HEK293T (cell line): Measurements from ENCODE around the gene APP.
"Not testable (repeated sequence)": the region's sequence is repeated elsewhere in the genome, so short reads cannot be mapped to it uniquely, and the experiment has no call there.

Source experiments
- CTCF ChIA-PET: fragments of 350-600 bp; formaldehyde crosslinking; extraction: SDS; loops from one replicate; lab custom pipeline; 2021; ENCODE audit warnings: antibody characterized with exemption, inconsistent platforms; lab: Yijun Ruan, JAX
- POLR2A ChIA-PET: fragments of 350-600 bp; formaldehyde crosslinking; extraction: SDS; loops from one replicate; lab custom pipeline; 2020; ENCODE audit warnings: antibody characterized with exemption, inconsistent platforms; lab: Yijun Ruan, JAX
- DNase-seq: peaks from one replicate; pipeline ENCODE4 v3.0.0; 2012; ENCODE audit warnings: mixed read lengths; ENCODE audit errors: extremely low spot score
- ARNT ChIP-seq: fragments of 450-650 bp; IDR thresholded peaks from 2 replicates; pipeline ENCODE4 v1.6.1; 2017; ENCODE audit warnings: mild to moderate bottlenecking
- BHLHE40 ChIP-seq: fragments of 450-650 bp; IDR thresholded peaks from 2 replicates; pipeline ENCODE4 v1.6.1; 2016; ENCODE audit warnings: mild to moderate bottlenecking, moderate library complexity, borderline replicate concordance
- CTBP1 ChIP-seq: fragments of 450-650 bp; IDR thresholded peaks from 2 replicates; pipeline ENCODE4 v1.6.1; 2016; ENCODE audit warnings: borderline replicate concordance
- ELF4 ChIP-seq: fragments of 450-650 bp; IDR thresholded peaks from 2 replicates; pipeline ENCODE4 v1.6.1; 2017; ENCODE audit warnings: antibody characterized with exemption
- FOXA1 ChIP-seq: fragments of 450-650 bp; IDR thresholded peaks from 2 replicates; pipeline ENCODE4 v1.6.1; 2016; ENCODE audit warnings: mild to moderate bottlenecking
- FOXK2 ChIP-seq: fragments of 450-650 bp; IDR thresholded peaks from 2 replicates; pipeline ENCODE4 v1.6.1; 2016; ENCODE audit warnings: mild to moderate bottlenecking
- FOXM1 ChIP-seq: fragments of 450-650 bp; IDR thresholded peaks from 2 replicates; pipeline ENCODE4 v1.6.1; 2017; ENCODE audit warnings: mild to moderate bottlenecking, borderline replicate concordance
- HDGF ChIP-seq: fragments of 450-650 bp; IDR thresholded peaks from 2 replicates; pipeline ENCODE4 v1.6.1; 2017; ENCODE audit warnings: antibody characterized with exemption, borderline replicate concordance
- L3MBTL2 ChIP-seq: fragments of 450-650 bp; conservative IDR thresholded peaks from 2 replicates; pipeline ENCODE4 v1.6.1; 2016; ENCODE audit warnings: mild to moderate bottlenecking
- LEF1 ChIP-seq: fragments of 450-650 bp; IDR thresholded peaks from 2 replicates; pipeline ENCODE4 v1.6.1; 2017; ENCODE audit warnings: mild to moderate bottlenecking, borderline replicate concordance
- NFRKB ChIP-seq: fragments of 450-650 bp; IDR thresholded peaks from 2 replicates; pipeline ENCODE4 v1.6.1; 2016; ENCODE audit warnings: mild to moderate bottlenecking, moderate library complexity
- PKNOX1 ChIP-seq: fragments of 450-650 bp; IDR thresholded peaks from 2 replicates; pipeline ENCODE4 v1.6.1; 2016
- SP1 ChIP-seq: fragments of 450-650 bp; IDR thresholded peaks from 2 replicates; pipeline ENCODE4 v1.6.1; 2017
- SUZ12 ChIP-seq: fragments of 450-650 bp; IDR thresholded peaks from 2 replicates; pipeline ENCODE4 v1.6.1; 2016; ENCODE audit warnings: mild to moderate bottlenecking
- TARDBP ChIP-seq: fragments of 450-650 bp; IDR thresholded peaks from 2 replicates; pipeline ENCODE4 v1.6.1; 2016
- ZNF384 ChIP-seq: fragments of 450-650 bp; IDR thresholded peaks from 2 replicates; pipeline ENCODE4 v1.6.1; 2016

APP gene

GRCh38 chr21:26131554-26131953 is 39.0 kb downstream of the APP start:
- no peak for TF ChIP-seq L3MBTL2
- no peak for TF ChIP-seq PKNOX1
- no peak for TF ChIP-seq FOXK2
- no peak for TF ChIP-seq HDGF
- TF ChIP-seq FOXA1: no peak
- TF ChIP-seq LEF1: no peak
- TF ChIP-seq FOXM1: no peak
- TF ChIP-seq TARDBP: no peak
- TF ChIP-seq CTBP1: no peak
- TF ChIP-seq ZNF384: no peak
- TF ChIP-seq SP1: no peak
- no peak for TF ChIP-seq ELF4
- TF ChIP-seq NFRKB: no peak
- no peak for TF ChIP-seq ARNT
- TF ChIP-seq BHLHE40: no peak
- TF ChIP-seq SUZ12: no peak
- ChIA-PET POLR2A (no interaction called here), CTCF (no interaction called here)
- no peak for DNase-seq

GRCh38 chr21:26131053-26131452 is 39.5 kb downstream of the APP start:
- DNase-seq, CTCF ChIA-PET, POLR2A ChIA-PET: not testable (repeated sequence)

GRCh38 chr21:26130249-26130881 is 40.2 kb downstream of the APP start:
- DNase-seq: no peak
- ChIA-PET CTCF (interaction anchor here (0.6 kb wide), 1 partner anchor 36 kb away, joined by 3 read pairs; no protein-coding TSS in a partner anchor), POLR2A (no interaction called here)
- no peak for TF ChIP-seq NFRKB
- TF ChIP-seq FOXA1: no peak
- TF ChIP-seq FOXM1: no peak
- TF ChIP-seq ZNF384: no peak
- TF ChIP-seq ELF4: no peak
- no peak for TF ChIP-seq TARDBP
- TF ChIP-seq FOXK2: no peak
- TF ChIP-seq HDGF: no peak
- TF ChIP-seq CTBP1: no peak
- TF ChIP-seq PKNOX1: no peak
- no peak for TF ChIP-seq L3MBTL2
- no peak for TF ChIP-seq BHLHE40
- no peak for TF ChIP-seq SP1
- TF ChIP-seq LEF1: no peak
- TF ChIP-seq ARNT: no peak
- no peak for TF ChIP-seq SUZ12

GRCh38 chr21:26127918-26128317 is 42.7 kb downstream of the APP start:
- POLR2A ChIA-PET: no interaction called here

GRCh38 chr21:26127073-26127814 is 43.3 kb downstream of the APP start:
- CTCF ChIA-PET: no interaction called here

More at GRCh38 chr21:26127918-26128317, 42.7 kb downstream of the APP start:
- no peak for TF ChIP-seq ELF4
- TF ChIP-seq BHLHE40: no peak
- no peak for TF ChIP-seq CTBP1
- TF ChIP-seq SP1: no peak
- TF ChIP-seq FOXK2: no peak
- no peak for TF ChIP-seq TARDBP
- TF ChIP-seq ZNF384: no peak
- no peak for TF ChIP-seq L3MBTL2
- TF ChIP-seq PKNOX1: no peak
- DNase-seq: no peak
- CTCF ChIA-PET: no interaction called here

More at GRCh38 chr21:26127073-26127814, 43.3 kb downstream of the APP start:
- no peak for TF ChIP-seq HDGF
- no peak for TF ChIP-seq TARDBP
- no peak for TF ChIP-seq FOXA1
- TF ChIP-seq BHLHE40: no peak
- no peak for TF ChIP-seq FOXM1
- TF ChIP-seq PKNOX1: no peak
- no peak for TF ChIP-seq L3MBTL2
- no peak for TF ChIP-seq NFRKB
- no peak for TF ChIP-seq ZNF384
- no peak for TF ChIP-seq ELF4
- TF ChIP-seq ARNT: no peak
- TF ChIP-seq SUZ12: no peak
- POLR2A ChIA-PET: no interaction called here
- DNase-seq: no peak
